HL-60 (cell line): ENCODE results near the gene PASK.

Source experiments
- DNase-seq, 2 experiments: peaks; one replicate each; pipeline ENCODE4 v3.0.0-alpha.2; 2010 to 2020; ENCODE audit warnings: low read depth in 1 of 2, low spot score in 1 of 2
- H3K27ac ChIP-seq: fragments of 250-450 bp; sonication (Bioruptor Pico); replicated peaks from 2 replicates; pipeline ENCODE4 v1.5.1; 2020; ENCODE audit warnings: mild to moderate bottlenecking, moderate library complexity
- H3K27me3 ChIP-seq: fragments of 250-450 bp; sonication (Bioruptor Pico); 2 replicates; pipeline ENCODE4 v1.5.1; 2021; ENCODE audit warnings: mild to moderate bottlenecking, moderate library complexity; ENCODE audit not compliant: insufficient read depth, poor library complexity, severe bottlenecking
- H3K4me3 ChIP-seq: replicated peaks from 2 replicates; pipeline ENCODE4 v1.5.1; 2011; ENCODE audit warnings: mild to moderate bottlenecking, control low read depth, low read length; ENCODE audit not compliant: insufficient read depth
- GABPA ChIP-seq: IDR thresholded peaks from 2 replicates; pipeline ENCODE4 v1.6.1; 2012; ENCODE audit warnings: low read depth
- POLR2AphosphoS5 ChIP-seq: IDR thresholded peaks from 2 replicates; pipeline ENCODE4 v1.6.1; 2012; ENCODE audit warnings: low read depth
- REST ChIP-seq: IDR thresholded peaks from 2 replicates; pipeline ENCODE4 v1.6.1; 2012; ENCODE audit warnings: low read depth; ENCODE audit not compliant: insufficient replicate concordance
- SPI1 ChIP-seq: IDR thresholded peaks from 2 replicates; pipeline ENCODE4 v1.6.1; 2012; ENCODE audit warnings: low read depth, mild to moderate bottlenecking, borderline replicate concordance
- TF ChIP-seq, protein P1 (sequence below): IDR thresholded peaks from one replicate; pipeline ENCODE4 v1.5.1; 2011; ENCODE audit warnings: low read length, control low read depth, inconsistent platforms; ENCODE audit not compliant: insufficient read depth

The PASK gene

GRCh38 chr2:241072151-241072550 lies 77.1 kb downstream of the PASK start:
- no peak for DNase-seq
- no peak overlapping the region for H3K4me3 ChIP-seq
- H3K27me3 ChIP-seq = peaks cover 11% of the 10 kb centered on the region
- TF ChIP-seq, protein P1, sequence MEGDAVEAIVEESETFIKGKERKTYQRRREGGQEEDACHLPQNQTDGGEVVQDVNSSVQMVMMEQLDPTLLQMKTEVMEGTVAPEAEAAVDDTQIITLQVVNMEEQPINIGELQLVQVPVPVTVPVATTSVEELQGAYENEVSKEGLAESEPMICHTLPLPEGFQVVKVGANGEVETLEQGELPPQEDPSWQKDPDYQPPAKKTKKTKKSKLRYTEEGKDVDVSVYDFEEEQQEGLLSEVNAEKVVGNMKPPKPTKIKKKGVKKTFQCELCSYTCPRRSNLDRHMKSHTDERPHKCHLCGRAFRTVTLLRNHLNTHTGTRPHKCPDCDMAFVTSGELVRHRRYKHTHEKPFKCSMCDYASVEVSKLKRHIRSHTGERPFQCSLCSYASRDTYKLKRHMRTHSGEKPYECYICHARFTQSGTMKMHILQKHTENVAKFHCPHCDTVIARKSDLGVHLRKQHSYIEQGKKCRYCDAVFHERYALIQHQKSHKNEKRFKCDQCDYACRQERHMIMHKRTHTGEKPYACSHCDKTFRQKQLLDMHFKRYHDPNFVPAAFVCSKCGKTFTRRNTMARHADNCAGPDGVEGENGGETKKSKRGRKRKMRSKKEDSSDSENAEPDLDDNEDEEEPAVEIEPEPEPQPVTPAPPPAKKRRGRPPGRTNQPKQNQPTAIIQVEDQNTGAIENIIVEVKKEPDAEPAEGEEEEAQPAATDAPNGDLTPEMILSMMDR = no peak
- TF ChIP-seq GABPA (no peak), POLR2AphosphoS5 (no peak), SPI1 (no peak), REST (no peak)
- H3K27ac ChIP-seq = no peak overlapping the region

GRCh38 chr2:241071677-241072111 lies 77.6 kb downstream of the PASK start:
- Histone ChIP-seq H3K27me3 (peaks cover 11% of the 10 kb centered on the region), H3K4me3 (no peak overlapping the region), H3K27ac (no peak overlapping the region)
- no peak for DNase-seq
- TF ChIP-seq GABPA (no peak), SPI1 (no peak), POLR2AphosphoS5 (no peak), REST (no peak)
- TF ChIP-seq, protein P1 = no peak

- TF ChIP-seq SPI1 = no peak
- TF ChIP-seq POLR2AphosphoS5 = no peak
- no peak for TF ChIP-seq GABPA
- TF ChIP-seq, protein P1 = no peak
- no peak for TF ChIP-seq REST
- Histone ChIP-seq H3K27ac (no peak overlapping the region), H3K27me3 (peaks cover 11% of the 10 kb centered on the region), H3K4me3 (no peak overlapping the region)
- DNase-seq = no peak
Observed at GRCh38 chr2:241070811-241071676, 78.2 kb downstream of the PASK start.
